Measurements from ENCODE around the gene TMEM132D. TPM values are rescaled to one million over a fixed set of nuclear protein-coding genes. Genes with fewer than 3 reads are reported as not detected.

Gene TMEM132D
- total RNA-seq, 2 donors from 2014 or later: not detected

GRCh38 chr12:129532082-129532481 lies 371.7 kb downstream of the TMEM132D start:
- Mint-ChIP-seq H3K36me3 (no peaks in the 10 kb centered on the region), H3K27ac (no peak overlapping the region)
- ATAC-seq: no peak

GRCh38 chr12:129530984-129531383 lies 372.8 kb downstream of the TMEM132D start:
- Mint-ChIP-seq H3K9me3 (peaks cover 14 to 16% of the 10 kb centered on the region in 2 donors), H3K27ac (no peak overlapping the region), H3K36me3 (no peaks in the 10 kb centered on the region)
- ATAC-seq: no peak
- no peak for DNase-seq (ENCODE audit: low spot score in 2 of 2)

More at GRCh38 chr12:129532082-129532481, 371.7 kb downstream of the TMEM132D start:
- no peak for DNase-seq (ENCODE audit: low spot score in 2 of 2)
- peaks cover 14 to 16% of the 10 kb centered on the region in 2 donors for H3K9me3 Mint-ChIP-seq

GRCh38 chr12:129530517-129530916 lies 373.3 kb downstream of the TMEM132D start:
- H3K9me3 Mint-ChIP-seq: peaks cover 13 to 14% of the 10 kb centered on the region in 2 donors
- no peak overlapping the region for H3K27ac Mint-ChIP-seq

DNA sequence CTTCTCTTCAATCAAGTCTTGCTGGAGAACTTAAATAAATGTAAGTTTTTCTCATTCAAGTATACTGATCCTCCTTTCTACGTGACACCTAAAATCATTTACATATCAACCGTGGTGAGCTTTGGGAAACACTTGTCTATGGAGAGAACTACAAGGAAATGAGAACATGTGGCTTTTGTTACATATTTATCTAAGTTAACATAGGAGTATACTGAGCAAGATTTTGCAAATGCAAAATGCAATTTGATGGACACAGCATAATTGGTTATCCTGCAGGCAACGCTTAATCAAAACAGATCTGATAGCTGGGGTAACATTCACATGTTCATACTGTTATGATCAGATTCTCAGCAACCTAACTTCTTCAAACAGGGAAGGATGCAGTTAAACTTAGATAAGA lies 376.3 kb downstream of the TMEM132D start:
- no peak for ATAC-seq

More at GRCh38 chr12:129530517-129530916, 373.3 kb downstream of the TMEM132D start:
- no peaks in the 10 kb centered on the region for H3K36me3 Mint-ChIP-seq
- ATAC-seq (no peak), DNase-seq (ENCODE audit: low spot score in 2 of 2) (no peak)

DNA sequence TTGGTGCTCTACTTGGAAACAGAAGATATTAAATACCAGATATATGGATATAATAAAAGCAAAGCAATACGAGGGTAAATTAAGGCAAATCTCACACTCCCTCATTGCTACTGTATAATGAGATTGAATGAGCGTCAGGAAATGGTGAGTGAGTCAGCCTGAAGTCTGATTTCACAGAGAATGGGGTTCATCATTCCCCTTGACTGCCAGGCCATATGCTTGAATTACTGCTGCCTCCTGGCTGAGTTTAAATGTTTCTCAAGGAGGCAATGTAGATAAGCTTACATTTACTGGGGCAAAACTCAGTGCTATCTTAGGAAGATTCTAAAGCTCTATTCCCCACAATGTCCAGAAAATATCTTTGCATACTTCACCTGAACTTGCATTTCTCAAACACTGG lies 380.2 kb downstream of the TMEM132D start:
- Mint-ChIP-seq H3K9me3 (no peaks in the 10 kb centered on the region), H3K27ac (no peak overlapping the region), H3K36me3 (no peaks in the 10 kb centered on the region)
- ATAC-seq (no peak), DNase-seq (ENCODE audit: low spot score in 2 of 2) (no peak)

More for the DNA sequence above, 376.3 kb downstream of the TMEM132D start:
- no peak for DNase-seq (ENCODE audit: low spot score in 2 of 2)
- no peak overlapping the region for H3K27ac Mint-ChIP-seq
- H3K9me3 Mint-ChIP-seq: peaks cover 5 to 10% of the 10 kb centered on the region in 2 donors
- no peaks in the 10 kb centered on the region for H3K36me3 Mint-ChIP-seq

DNA sequence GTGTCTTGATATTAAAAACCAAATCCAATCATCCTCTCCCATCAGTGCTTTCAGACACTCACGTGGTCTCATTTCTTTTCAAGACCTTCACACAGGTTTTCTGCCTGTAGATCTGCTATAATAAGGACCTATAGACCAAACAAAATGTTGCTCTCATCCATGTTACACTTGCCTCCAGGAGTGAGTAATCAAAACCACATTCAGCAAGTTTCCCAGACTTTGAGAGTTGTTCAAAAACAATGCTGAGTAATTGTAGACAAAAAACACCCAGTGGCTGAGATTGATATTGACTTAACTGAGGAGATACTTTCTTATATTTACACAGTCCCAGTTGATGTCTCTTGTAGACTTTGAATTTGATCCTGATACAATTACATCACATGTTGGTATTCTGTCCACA lies 383.1 kb downstream of the TMEM132D start:
- H3K9me3 Mint-ChIP-seq: peaks cover 6 to 14% of the 10 kb centered on the region in 2 donors
- no peak for DNase-seq (ENCODE audit: low spot score in 2 of 2)
- no peak for ATAC-seq
- H3K27ac Mint-ChIP-seq: no peak overlapping the region
- peaks cover 0 to 6% of the 10 kb centered on the region in 2 donors for H3K36me3 Mint-ChIP-seq

- Mint-ChIP-seq H3K27ac (no peak overlapping the region), H3K9me3 (peaks cover 0 to 4% of the 10 kb centered on the region in 2 donors), H3K36me3 (no peaks in the 10 kb centered on the region)
- ATAC-seq: no peak
- DNase-seq (ENCODE audit: low spot score in 2 of 2): no peak
These were observed 400.0 kb downstream of the TMEM132D start for GRCh38 chr12:129503802-129504201.

GRCh38 chr12:129496226-129496625 lies 407.6 kb downstream of the TMEM132D start:
- H3K36me3 Mint-ChIP-seq: peaks cover 0 to under 1% of the 10 kb centered on the region in 2 donors
- no peak for ATAC-seq
- no peak overlapping the region for H3K27ac Mint-ChIP-seq
- no peak for DNase-seq (ENCODE audit: low spot score in 2 of 2)
- H3K9me3 Mint-ChIP-seq: peaks cover 0 to 9% of the 10 kb centered on the region in 2 donors

DNA sequence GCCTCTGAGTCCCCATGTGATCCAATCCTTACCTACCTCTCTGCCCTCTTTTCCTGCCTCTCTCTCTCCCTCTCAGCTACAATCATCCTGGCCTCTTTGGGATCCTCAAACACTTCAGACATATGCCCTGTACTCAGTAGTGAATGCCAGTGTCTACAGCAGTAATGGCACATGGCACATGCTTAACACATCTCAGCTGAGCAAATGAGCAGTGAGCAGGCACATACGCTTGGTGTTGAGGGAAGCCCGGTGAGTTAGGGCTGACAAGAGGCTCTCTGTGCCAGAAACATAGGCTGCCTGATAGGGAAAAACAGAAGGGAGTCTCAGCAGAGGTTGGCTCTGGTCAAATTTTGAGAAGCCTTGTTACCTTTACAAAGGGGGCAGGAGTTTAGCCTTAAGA lies 409.1 kb downstream of the TMEM132D start:
- no peak for DNase-seq (ENCODE audit: low spot score in 2 of 2)
- Mint-ChIP-seq H3K36me3 (peaks cover 0 to 6% of the 10 kb centered on the region in 2 donors), H3K27ac (no peak overlapping the region), H3K9me3 (peaks cover 3 to 12% of the 10 kb centered on the region in 2 donors)
- ATAC-seq: no peak

DNA sequence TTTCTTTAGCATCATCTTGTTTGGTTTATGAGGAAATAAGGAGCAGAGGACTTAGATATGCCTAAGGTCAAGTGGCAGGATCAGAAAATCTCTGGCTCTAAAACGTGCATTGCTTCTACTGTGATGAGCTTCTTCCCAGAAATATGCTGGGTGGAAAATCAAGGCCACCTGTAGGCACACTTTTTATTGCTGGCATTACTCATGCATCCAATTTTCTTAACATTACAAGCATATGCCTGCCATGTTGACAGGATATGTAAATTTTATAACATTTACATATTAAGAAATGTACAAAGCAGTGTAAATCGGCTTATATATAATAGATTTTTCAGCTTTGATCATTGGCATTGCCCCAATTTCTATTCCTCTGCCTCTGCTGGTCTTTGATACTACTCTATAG lies 409.6 kb downstream of the TMEM132D start:
- DNase-seq (ENCODE audit: low spot score in 2 of 2) (no peak), ATAC-seq (no peak)
- H3K27ac Mint-ChIP-seq: no peak overlapping the region
- H3K9me3 Mint-ChIP-seq: peaks cover 3 to 12% of the 10 kb centered on the region in 2 donors
- H3K36me3 Mint-ChIP-seq: peaks cover 0 to 6% of the 10 kb centered on the region in 2 donors

DNA sequence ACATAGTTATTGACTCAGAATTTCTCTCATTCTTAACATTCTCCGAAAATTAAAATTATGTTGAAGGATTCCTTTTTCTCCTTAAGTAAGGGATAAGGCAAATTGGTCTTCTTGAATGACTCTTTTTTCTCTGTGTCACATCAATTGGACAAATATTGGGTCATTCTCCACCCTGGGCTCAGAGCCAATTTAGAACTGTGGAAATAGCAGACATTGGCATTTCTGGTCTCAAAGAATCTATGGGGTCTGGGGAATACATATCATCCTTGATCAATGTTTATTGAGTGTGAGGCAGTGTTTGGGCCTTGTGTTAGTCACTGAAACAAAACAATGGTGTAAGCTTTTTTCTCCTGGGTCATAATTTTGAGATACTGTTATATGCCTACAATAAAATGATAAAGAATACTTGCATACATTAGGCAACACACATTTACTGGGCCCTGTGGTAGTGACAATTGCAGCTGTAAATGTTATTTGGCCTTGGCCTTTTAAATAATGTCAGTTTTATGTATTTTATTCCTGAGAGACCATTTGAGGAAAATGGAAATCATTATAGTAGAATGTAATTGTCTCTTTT lies 414.6 kb downstream of the TMEM132D start:
- DNase-seq (ENCODE audit: low spot score in 2 of 2): no peak
- peaks cover 3 to 8% of the 10 kb centered on the region in 2 donors for H3K9me3 Mint-ChIP-seq
- H3K27ac Mint-ChIP-seq: no peak overlapping the region
- no peak for ATAC-seq
- peaks cover 0 to 6% of the 10 kb centered on the region in 2 donors for H3K36me3 Mint-ChIP-seq

DNA sequence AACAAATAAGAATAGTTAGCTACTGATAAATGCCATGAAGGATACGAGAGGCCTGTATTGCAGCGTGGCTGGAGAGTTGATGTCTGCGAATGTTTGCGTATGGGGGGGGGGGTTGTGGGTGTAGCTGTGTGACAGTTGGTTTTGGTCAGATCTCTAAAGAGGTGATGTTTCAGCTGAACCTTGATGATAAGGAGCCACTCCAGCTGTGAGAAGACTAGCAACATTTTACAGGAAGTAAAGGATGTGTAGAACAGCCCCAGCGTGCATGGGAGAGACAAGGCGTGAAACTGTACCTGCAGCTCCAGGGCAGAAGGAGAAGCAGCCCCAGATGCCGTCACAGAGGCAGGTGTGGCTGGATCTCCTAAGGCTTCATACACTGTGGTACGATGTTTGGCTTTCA lies 416.9 kb downstream of the TMEM132D start:
- no peak overlapping the region for H3K27ac Mint-ChIP-seq
- DNase-seq (ENCODE audit: low spot score in 2 of 2) (no peak), ATAC-seq (no peak)
- peaks cover 3 to 4% of the 10 kb centered on the region in 2 donors for H3K9me3 Mint-ChIP-seq
- peaks cover 0 to 6% of the 10 kb centered on the region in 2 donors for H3K36me3 Mint-ChIP-seq

GRCh38 chr12:129483111-129483893 lies 420.5 kb downstream of the TMEM132D start:
- ATAC-seq (no peak), DNase-seq (ENCODE audit: low spot score in 2 of 2) (no peak)
- H3K36me3 Mint-ChIP-seq: no peaks in the 10 kb centered on the region
- peaks cover 5 to 7% of the 10 kb centered on the region in 2 donors for H3K9me3 Mint-ChIP-seq
- H3K27ac Mint-ChIP-seq: no peak overlapping the region

DNA sequence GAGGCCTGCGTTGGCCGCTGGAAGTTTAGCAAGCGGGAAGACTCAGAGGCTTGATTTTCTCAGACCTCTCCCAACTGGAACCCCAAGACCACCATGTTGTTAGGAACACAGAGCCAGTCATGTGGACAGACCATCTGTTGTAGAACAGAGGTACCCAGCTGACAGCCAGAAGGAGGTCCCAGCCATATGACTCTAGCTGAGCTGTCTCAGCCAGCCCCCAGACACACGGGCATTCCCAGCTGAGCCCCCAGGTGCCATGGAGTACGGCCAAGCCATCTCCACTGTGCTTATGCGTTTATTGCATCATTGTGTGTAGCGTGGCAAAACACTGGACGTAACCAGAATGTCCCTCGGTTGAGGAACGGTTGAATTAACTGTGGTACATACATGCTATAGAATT lies 421.9 kb downstream of the TMEM132D start:
- H3K27ac Mint-ChIP-seq: no peak overlapping the region
- DNase-seq (ENCODE audit: low spot score in 2 of 2) (no peak), ATAC-seq (no peak)
- H3K9me3 Mint-ChIP-seq: peaks cover 5 to 7% of the 10 kb centered on the region in 2 donors
- no peaks in the 10 kb centered on the region for H3K36me3 Mint-ChIP-seq

GRCh38 chr12:129470196-129470595 lies 433.6 kb downstream of the TMEM132D start:
- DNase-seq (ENCODE audit: low spot score in 2 of 2): no peak
- Mint-ChIP-seq H3K27ac (no peak overlapping the region), H3K9me3 (peaks cover 5 to 26% of the 10 kb centered on the region in 2 donors), H3K36me3 (peaks cover 0 to 5% of the 10 kb centered on the region in 2 donors)
- ATAC-seq: no peak

DNA sequence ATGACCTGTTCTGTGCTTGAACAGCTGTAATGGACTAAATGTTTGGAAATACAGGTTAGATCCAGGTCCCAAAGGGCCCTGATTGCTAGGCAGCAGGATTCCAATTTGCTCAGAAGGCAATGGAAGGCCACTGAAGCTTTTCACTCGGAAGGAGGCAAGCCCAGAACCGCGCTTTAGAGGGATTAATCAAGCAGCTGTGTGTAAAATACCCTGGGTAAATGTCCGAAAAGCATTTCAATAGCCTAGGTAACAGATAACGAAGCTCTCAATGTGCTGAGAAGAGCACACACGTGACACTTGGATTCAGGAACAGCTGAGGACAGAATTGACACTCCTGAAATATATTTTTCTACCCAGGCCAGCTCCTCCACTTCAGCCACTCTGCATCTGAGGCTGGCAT lies 436.1 kb downstream of the TMEM132D start:
- Mint-ChIP-seq H3K9me3 (peaks cover 0 to 26% of the 10 kb centered on the region in 2 donors), H3K27ac (no peak overlapping the region), H3K36me3 (peaks cover 0 to 5% of the 10 kb centered on the region in 2 donors)
- ATAC-seq (no peak), DNase-seq (ENCODE audit: low spot score in 2 of 2) (no peak)

DNA sequence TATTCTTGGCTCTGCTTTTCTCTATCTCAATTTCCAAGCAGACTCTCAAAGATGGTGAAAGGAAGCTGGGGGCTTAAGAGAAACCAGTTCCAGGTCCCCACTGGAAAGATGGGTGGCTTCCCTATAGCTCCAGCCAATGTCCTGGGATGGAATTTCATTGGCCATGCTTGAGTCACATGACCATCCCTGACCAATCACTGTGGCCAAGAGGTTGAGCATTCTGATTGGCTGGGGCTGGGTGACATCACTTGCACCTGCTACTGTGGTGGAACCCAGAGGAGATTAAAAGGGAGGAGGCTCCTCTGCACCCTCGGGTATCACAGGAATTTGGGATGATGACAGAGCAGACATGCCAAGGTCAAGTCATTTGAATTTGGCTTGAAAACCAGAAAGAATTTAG lies 436.5 kb downstream of the TMEM132D start:
- H3K9me3 Mint-ChIP-seq: peaks cover 0 to 26% of the 10 kb centered on the region in 2 donors
- ATAC-seq: no peak

More for the DNA sequence above, 436.5 kb downstream of the TMEM132D start:
- DNase-seq (ENCODE audit: low spot score in 2 of 2): no peak
- Mint-ChIP-seq H3K36me3 (peaks cover 0 to 5% of the 10 kb centered on the region in 2 donors), H3K27ac (no peak overlapping the region)

All from activated naive CD4-positive, alpha-beta T cell treated with anti-CD3 and anti-CD28 coated beads, Interleukin-2, amount 50 U/mL, for 72 hours (primary cell).